G401 (cell line): Measurements from ENCODE around the gene SLC9C2. TPM values are rescaled to one million over a fixed set of nuclear protein-coding genes. Genes with fewer than 3 reads are reported as not detected.
"Not testable (repeated sequence)": the region's sequence is repeated elsewhere in the genome, so short reads cannot be mapped to it uniquely, and the experiment has no call there.

ENCODE experiments used
- DNase-seq: peaks from one replicate; pipeline ENCODE4 v3.0.0-alpha.2; 2015; ENCODE audit warnings: low spot score
- in situ Hi-C: cut with HindIII; loops from 2 replicates; pipeline ENCODE4 v1.10.0; 2016; ENCODE audit warnings: low sequenced_read_pairs, mixed read lengths
- total RNA-seq: library from RNA; depleted of rRNA; stranded (reverse); fragments of >200 nt; shearing (Covaris generic); gene quantifications from 2 replicates; pipeline ENCODE4 v1.2.3, GENCODE V29; 2014; rRNA removed

SLC9C2 gene
- not detected in 2 replicates for total RNA-seq

- in situ Hi-C loops: no loop called here
Measured at GRCh38 chr1:173603056-173603591, at the start of gene SLC9C2. Gene SLC9C2 (minus strand): TSS chr1:173603072. CDS start chr1:173601776, 1,296 bp downstream.

GRCh38 chr1:173648880-173649605 is 46.2 kb upstream of the SLC9C2 start:
- no peak for DNase-seq
- in situ Hi-C loops: no loop called here

More at GRCh38 chr1:173603056-173603591, at the start of gene SLC9C2:
- DNase-seq: no peak

- no peak for DNase-seq
- in situ Hi-C loops: no loop called here
Measured at GRCh38 chr1:173646656-173647055, 43.8 kb upstream of the SLC9C2 start.

- DNase-seq, in situ Hi-C loops: not testable (repeated sequence)
Measured at GRCh38 chr1:173642450-173643139, 39.7 kb upstream of the SLC9C2 start.

GRCh38 chr1:173639102-173639501 is 36.2 kb upstream of the SLC9C2 start:
- in situ Hi-C loops: no loop called here
- no peak for DNase-seq

GRCh38 chr1:173638043-173639021 is 35.5 kb upstream of the SLC9C2 start:
- in situ Hi-C loops: no loop called here
- no peak for DNase-seq

GRCh38 chr1:173637236-173638042 is 34.6 kb upstream of the SLC9C2 start:
- in situ Hi-C loops, DNase-seq: not testable (repeated sequence)

GRCh38 chr1:173635116-173635515 is 32.2 kb upstream of the SLC9C2 start, which contains the start of gene TEX50:
Gene TEX50 (plus strand): TSS chr1:173635338. CDS start chr1:173635522, 184 bp downstream.
- in situ Hi-C loops: no loop called here
- no peak for DNase-seq

- in situ Hi-C loops: no loop called here
- DNase-seq: no peak
Measured at GRCh38 chr1:173628888-173629287, 26.0 kb upstream of the SLC9C2 start.

GRCh38 chr1:173627269-173627668 is 24.4 kb upstream of the SLC9C2 start:
- no peak for DNase-seq
- in situ Hi-C loops: no loop called here

GRCh38 chr1:173616859-173617258 is 14.0 kb upstream of the SLC9C2 start:
- in situ Hi-C loops: no loop called here
- no peak for DNase-seq

- in situ Hi-C loops, DNase-seq: not testable (repeated sequence)
Measured at GRCh38 chr1:173613086-173613485, 10.2 kb upstream of the SLC9C2 start.

- no peak for DNase-seq
- in situ Hi-C loops: no loop called here
Measured at GRCh38 chr1:173608503-173609216, 5.8 kb upstream of the SLC9C2 start.

- in situ Hi-C loops: no loop called here
Measured at GRCh38 chr1:173601588-173601987, 1.3 kb downstream of the SLC9C2 start.

GRCh38 chr1:173596097-173596825 is 6.6 kb downstream of the SLC9C2 start:
- DNase-seq: no peak
- in situ Hi-C loops: no loop called here

More at GRCh38 chr1:173601588-173601987, 1.3 kb downstream of the SLC9C2 start:
- DNase-seq: no peak

- in situ Hi-C loops, DNase-seq: not testable (repeated sequence)
Measured at GRCh38 chr1:173591138-173591537, 11.7 kb downstream of the SLC9C2 start.

GRCh38 chr1:173590557-173590956 is 12.3 kb downstream of the SLC9C2 start:
- no peak for DNase-seq
- in situ Hi-C loops: no loop called here
